Measurements from ENCODE around the gene MGLL.

MGLL gene

DNA sequence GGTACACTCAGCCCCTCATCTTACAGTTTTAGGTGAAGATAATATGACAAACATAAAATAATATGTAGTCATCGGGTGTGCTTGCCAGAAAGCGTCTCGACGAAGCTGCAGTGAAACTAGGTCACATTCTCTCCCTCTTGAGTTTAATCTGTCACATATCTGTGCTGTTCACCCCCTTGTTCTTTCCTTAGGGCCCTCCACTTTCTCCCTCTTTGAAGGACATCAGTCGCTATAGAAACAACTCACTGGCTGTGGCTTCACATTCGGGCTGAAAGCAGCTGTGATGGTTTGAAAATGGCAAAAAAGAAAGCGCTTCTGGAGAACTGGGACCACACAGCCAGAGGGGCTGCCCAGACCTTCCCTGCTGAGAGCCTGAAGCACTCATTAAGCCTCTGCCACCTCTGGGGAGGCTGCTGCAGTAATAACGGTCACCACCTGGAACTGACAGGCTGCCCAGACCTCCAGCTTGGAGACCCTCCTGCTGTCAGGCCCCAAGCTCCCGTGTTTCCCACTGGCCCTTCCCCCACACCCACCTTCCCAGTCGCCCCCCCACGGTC, 99.2 kb downstream of the MGLL start:
- DNase-seq (ENCODE audit: low read depth) = no peak

DNA sequence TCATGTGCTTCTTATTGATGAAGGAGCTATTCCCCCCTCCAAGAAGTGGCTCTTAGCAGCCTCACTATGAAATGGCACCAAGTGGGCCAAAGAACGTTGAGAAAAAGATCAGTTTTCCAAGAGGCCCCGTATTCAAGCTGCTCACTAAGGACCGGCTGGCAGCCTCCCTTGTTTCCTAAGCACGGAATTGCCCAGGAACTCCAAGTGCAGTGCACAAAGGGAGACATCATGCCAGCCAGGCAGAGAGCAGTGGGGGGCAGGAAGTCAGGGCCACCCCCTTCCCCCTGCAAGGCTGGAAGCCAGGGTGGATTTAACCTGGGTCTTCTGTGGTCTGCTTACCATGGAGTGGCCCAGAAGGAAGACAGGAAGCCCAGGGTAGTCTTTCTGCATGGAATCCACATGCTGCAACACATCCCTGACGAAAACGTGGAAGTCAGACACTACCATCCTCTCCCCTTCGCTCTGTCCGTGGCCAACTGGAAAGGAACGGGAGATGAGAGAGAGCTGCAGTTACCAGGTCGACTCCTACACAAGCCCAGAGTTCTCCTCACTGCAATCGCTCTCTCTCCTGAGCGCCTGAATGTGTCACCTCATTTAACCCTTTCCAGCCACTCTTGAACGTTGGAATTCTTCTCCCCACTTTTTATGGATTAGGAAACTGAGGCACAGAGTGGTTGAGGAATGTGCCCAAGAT, 100.1 kb downstream of the MGLL start:
- no peak for DNase-seq (ENCODE audit: low read depth)

DNA sequence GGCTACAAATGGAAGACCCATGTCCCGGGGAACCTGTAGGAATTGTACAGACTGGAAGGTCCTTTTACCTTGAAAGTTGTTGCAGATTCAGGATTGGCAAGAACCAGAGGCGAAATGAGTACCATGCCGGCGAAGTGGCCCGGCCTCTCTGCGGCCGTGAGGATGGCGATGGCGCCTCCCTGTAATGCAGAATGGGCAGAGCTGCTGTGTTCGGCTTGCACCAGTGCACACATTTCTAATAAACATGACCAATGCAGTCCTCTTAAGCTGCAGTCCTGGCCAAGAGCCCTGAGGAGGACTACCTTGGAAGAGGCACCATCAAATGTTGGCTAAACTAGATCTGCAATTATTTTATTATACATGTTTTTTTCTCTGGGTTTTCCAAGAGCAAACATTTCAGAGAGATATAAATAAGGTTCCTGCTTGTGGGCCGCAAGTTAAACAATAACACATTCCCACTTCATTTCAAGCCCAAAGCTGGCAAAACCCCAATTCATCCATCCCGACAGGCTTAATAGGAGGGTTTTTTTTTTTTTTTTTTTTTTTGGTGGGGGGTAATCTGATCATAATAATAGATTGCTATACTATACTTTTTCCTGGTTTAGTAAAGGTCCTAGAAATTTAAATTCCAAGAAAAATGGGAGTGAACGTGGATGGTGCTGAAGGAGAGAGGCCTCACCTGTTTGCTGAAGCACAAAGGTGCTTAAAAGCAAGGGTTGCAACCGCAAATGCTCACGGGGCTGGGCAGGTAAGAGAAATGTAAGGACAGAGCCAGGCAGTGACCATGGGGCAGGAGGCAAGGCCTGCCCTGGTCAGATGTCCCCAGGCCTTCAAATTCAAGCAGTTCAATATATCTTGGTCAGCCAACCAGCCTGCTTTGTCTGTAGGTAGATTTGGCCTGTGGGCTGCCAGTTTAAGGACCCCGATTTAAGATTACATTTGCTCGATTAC, 101.1 kb downstream of the MGLL start:
- DNase-seq (ENCODE audit: low read depth) = no peak

DNA sequence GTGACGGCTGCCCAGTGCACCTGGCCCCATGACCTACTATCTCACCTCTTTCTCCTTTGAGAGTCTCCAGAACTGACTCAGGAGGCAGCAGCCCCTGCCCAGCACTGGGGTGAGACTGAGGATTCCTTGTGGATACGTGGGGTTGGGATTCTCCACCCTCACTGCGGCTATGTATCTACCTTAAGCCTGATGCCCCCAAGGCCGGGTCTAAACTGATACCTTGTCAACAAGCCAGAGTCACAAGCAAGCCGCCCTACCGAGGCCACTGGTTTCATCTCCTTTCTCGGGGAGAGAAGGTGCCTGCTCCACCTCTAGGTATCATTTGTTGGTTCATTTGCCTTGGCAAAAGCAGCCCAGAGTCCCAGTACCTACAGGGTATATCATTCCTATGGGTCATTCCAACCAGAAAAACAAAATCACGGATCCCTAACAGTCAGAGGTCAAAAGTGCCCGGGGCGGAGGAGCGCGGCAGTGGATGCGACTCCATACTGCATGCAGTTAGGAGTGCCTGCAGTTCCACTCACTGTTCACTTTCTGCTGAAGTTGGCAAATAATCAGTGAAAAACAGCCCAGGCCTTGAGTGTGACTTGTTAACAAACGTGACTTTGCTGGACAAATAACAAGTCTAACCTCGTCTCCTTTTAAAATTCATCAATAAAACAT, 102.0 kb downstream of the MGLL start:
- no peak for DNase-seq (ENCODE audit: low read depth)

DNA sequence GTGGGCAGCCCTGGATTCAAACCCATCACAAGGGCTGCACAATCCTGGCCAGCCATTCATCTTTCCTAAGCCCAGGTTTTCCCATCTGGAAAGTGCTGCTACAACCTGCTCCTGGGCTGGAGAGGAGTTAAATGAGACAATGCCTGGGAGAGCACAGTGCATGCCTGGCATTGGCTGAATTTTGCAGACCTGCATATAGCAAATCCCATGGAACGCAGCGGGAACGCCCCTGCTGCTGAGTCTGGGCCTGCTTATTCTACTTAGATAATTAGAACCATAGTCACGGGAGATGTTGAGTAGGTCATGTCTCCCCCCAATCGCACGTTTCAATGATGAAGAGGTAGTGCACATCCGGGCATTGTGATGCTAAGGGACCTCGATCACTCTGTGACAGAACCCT, 102.9 kb downstream of the MGLL start:
- no peak for DNase-seq (ENCODE audit: low read depth)

DNA sequence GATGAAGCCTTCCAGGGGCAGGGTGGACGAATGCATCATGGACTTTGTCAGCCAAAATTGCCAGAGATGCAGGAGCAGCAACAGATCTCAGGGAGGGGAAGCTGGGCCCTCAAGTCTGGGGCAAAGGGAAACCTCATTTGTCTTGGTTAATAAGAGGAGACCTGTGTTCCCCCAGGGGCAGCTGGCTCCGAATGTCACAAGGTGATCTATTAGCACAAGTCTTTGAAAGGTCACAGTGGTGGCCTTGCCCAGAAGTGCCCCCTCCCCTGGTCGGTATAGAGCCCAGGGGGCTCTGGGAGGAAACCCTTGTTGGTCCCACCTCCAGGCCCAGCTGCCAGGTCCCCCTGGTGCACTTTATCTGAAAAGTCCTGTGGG, 103.4 kb downstream of the MGLL start:
- DNase-seq (ENCODE audit: low read depth) = no peak

DNA sequence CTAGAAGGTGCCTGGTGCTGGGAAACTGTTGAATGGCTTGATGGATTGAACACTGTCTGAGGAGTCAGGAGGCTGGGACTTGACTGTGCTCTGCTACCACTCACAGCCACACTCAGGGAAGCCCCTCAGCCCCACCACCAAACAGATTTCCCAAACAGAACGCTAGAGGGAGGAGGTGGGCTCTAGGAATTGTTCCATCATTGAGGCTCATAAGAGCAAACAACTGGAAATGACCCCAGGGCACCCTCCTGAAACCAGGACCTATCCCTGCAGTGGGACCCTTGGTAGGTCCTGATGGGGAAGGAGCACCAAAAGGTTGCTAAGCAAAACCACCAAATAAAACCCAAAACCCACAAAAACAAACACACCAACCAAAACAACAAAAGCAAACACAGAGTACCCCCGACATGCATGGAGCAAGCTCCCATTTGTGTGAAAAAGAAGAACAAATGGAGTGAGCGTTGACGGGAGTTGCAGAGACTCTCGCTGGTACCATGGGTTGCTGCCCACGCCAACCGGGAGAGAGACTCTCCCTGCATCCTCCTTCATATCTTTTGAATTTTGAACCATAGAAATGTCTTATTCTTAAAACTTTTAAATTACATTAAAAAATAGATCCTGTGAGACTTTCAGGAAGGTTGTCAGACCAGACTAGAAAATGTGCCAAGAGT, 103.9 kb downstream of the MGLL start:
- no peak for DNase-seq (ENCODE audit: low read depth)

DNA sequence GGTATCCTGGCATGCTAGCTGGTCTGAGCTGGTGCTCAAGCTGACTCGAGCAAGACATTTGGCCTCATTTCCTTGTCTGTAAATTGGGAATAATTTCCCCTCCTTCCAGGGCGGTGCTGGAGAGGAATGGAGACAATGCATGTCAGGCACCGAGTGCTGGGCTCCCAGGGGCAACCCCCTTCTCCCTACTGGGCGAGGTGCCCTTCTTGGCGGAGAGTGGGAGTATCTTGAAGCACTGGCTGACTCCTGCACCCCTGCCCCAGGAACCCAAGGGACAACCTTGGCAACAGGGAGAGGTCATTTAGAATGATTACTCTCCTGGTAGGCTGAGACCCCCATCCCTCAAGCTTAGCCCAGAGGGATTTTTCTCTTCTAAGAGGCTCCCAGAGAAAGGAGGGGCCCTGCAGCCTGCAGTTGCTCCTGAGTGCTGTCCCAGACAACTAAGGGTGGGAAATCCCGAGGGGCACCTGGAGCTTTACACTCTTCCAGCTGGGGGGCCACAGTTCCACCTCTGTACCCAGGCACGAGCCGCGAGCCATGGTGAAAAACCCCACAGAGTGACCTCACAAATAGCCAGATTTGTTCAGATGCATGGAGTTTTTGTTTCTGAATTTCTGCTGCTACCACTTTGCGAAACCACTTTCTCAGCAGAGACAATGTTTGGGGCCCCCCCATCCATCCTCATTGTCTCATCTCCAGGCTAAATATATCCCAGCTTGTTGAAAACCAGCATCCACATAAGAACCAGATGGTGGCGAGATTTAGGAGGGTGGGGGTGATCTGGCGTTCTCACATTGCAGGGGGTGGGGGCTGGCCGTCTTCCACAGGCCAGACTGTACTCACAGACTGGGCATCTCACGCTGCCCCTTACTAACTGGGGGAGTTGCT, 104.7 kb downstream of the MGLL start:
- no peak for DNase-seq (ENCODE audit: low read depth)

DNA sequence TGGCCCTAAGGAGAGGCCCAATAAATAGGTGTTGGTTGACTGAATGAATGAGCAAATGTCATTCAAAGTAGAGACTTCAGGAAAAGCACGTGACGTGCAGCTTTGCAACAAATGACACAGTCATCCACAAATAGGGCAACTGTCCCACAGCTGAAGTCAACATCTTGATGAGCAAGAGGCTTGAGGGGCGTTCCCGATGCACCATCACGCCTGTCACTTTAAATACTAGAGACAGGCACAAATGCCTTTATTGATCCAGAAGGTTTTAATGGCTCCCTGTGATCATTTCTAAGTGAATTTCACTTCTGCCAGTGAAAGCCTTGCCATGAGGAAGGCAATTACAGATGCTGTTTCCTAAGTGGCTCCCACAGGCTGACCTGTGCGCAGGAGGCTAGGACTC, 105.9 kb downstream of the MGLL start:
- DNase-seq (ENCODE audit: low read depth) = no peak

DNA sequence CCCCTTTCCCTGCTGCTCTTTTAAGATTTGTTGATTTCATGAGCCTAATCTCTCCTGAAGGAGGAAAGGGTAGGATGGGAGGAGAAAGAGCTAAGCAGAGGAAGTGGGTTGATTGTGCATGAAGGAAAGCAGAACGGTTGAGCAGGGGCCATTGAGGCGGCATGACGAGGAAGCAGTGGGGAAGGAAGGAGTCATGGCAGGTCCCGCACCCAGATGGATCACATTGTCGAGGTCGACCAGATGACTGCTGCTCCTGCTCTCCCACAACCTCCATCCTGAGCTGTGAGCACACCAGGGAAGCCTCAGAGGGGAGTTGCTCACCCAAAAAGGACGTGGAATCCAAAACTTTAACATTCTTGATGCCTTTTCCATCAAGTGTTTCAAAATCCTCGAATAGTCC, 106.8 kb downstream of the MGLL start:
- DNase-seq (ENCODE audit: low read depth) = no peak

DNA sequence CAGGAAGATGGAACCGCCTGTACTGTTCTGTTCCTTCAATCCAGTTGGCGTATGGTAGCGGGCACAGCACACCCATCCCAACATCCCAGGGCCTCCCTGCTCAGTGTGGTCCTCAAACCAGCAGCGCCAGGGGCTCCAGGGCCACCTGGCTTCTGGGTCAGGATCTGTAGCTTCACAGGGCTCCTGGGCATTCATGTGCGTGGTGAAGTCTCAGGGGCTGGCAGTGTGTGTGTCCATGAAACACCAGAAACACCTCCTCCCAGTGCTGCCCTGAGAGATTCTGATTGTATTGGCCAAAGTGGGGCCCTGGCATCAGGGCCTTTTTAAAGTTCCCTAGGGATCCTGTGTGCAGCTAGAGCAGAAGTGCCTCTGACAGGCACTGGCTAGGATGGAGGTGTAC, 107.4 kb downstream of the MGLL start:
- no peak for DNase-seq (ENCODE audit: low read depth)

DNA sequence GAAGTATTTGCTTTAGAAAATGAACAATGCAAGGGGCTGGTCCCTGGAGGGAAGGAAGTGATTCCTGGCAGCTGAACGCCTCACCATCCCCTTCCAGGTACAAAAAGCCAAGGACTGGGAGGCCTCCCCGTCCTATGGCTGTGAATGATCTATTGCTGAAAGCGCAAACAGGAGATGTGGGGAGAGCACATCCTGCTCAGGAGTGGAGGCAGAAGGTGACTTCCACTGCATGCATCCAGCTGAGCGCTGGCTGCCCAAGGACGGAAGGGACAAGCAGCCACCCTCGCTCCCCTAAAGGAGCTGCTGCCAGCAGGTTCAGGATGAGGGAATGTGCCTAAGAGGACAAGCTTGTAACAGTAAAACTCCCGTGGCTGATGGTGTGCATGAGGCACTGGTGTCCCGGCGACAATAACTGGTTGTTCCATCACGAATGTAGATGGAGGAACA, 108.2 kb downstream of the MGLL start:
- DNase-seq (ENCODE audit: low read depth) = no peak

DNA sequence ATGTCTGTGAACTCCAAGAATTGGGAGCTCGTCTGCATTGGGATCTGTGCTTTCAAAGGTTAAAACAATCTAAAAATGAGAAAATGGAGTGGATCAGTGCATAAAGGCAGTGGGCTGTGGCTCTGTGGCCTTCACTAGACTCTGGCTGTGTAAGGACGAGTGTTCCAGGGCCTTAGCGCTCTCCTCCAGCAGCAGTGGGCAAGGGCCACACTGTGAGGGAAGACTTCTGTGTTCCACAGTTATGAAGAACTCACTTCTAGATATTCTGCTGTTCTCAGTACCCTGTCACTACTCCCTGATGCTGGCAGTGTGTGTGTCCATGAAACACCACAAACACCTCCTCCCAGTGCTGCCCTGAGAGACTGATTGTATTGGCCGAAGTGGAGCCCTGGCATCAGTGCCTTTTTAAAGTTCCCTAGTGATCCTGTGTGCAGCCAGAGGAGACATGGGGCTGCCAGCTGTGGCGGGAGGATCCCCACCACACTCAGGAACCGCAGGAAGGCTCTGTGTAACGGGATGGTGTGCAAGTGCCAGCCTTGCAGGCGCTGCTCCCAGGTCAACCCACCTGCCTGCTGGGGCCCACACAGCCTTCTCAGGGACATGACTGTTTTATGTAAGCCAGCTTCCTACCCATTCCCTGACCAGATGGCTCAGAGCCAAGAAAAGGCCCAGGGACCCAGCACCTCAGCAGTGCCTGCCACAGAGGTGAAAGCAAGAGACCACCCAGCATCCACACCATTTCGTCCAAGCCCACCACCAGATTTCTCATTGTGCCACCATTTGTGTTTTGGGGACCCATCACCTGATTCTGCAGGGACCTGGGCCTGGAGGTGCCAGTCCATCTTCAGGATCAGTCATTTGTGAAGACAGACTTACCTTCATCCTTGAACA, 109.2 kb downstream of the MGLL start:
- no peak for DNase-seq (ENCODE audit: low read depth)

DNA sequence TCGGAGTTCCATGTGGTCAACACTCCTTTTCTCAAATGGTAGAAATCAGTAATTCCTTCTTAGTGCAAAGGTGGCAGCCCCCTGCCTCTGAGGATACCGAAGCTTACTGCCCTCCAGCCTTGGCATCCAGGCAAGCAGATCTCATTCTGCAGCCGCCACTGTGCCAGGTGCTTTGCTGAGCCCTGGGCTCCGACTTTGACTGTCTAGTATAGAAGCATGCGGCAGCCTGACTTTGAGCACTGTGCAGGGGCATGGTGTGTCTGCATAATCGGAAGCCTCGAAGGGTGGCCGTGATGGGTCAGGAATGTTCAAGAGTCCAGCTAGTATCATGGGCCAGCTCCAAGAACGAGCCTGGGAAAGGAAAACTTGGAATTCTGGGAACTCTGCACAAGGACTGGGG, 109.9 kb downstream of the MGLL start:
- DNase-seq (ENCODE audit: low read depth) = no peak

DNA sequence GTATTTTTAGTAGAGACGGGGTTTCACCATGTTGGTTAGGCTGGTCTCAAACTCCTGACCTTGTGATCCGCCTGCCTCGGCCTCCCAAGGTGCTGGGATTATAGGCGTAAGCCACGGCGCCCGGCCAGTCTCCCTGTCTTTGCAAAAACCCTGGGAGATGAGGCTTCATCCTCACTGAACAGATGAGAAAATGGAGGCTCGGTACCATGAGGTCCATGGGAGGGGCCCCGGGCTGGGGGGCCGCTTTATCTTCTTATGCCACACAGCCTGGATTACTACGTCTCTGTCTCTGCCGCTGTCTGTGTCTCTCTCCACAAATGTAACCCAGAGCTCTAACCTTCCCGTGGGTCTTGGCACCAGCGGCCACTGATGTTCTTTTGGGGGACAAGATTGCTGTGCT, 110.4 kb downstream of the MGLL start:
- DNase-seq (ENCODE audit: low read depth) = no peak

DNA sequence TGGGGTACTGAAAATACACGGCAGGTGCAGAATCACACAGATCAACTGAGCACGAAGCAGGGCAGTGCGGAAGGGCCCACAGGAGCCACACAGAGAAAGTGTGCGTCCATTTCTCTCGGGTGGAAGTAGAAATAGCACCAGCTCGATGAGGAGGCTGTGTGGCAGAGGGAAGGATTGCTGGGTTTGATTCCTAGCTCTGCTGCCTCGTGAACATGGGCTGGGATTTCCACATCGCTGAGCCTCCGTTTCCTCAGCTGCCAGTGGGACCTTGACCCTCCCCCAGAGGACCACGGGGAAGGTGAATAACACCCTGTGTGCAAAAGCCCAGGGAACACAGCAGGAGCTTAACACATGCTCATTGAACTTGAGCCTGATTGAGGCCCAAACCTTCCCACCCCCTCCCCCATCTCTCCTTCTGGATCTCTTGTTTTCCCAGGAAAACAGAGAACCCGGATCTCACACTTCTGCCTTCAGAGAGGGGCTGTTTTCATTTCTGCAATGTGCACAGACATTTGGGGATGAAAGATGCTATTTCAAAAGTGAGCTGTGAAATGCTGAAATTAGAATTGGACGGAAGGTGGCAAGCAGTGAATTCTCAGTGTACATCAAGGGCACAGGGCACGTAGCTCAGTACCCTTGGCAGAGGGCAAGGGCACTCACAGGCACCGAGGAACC, 111.2 kb downstream of the MGLL start:
- DNase-seq (ENCODE audit: low read depth) = no peak

DNA sequence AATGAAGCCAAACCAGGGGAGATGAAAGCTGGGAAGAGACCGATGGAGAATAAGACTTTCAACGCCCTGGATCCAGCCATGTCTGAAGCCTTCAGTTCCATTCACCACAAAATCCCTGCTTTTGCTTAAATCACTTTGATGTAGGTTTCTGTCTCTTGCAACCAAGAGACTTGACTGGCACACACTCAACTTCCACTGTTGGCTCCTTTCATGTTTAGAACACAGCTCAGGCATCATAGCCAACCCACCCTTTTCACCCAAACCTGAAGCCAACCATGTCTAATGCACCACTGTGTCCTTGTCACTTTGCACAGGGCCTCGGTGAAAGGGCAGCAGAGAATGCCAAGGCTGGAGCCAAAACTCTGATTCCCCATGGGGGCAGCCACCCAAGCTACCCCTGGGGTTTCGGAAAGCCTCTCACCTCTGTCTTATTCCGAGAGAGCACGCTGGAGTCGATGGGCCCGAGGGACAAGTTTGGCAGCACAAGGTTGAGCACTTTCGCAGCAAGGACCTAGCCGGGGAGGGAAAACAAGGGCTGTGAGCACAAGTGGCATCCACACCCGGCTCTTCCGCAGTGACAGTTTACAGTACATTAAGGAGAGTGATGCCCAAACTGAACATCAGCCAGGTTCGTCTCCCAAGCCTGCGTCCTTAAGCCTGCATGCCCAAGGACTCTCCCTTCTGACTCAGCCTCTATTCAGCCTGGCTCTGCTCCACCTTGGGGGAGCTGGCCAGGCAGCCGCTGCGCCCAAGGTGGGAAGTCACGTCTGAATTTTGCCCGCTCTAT, 112.0 kb downstream of the MGLL start:
- DNase-seq (ENCODE audit: low read depth) = no peak

DNA sequence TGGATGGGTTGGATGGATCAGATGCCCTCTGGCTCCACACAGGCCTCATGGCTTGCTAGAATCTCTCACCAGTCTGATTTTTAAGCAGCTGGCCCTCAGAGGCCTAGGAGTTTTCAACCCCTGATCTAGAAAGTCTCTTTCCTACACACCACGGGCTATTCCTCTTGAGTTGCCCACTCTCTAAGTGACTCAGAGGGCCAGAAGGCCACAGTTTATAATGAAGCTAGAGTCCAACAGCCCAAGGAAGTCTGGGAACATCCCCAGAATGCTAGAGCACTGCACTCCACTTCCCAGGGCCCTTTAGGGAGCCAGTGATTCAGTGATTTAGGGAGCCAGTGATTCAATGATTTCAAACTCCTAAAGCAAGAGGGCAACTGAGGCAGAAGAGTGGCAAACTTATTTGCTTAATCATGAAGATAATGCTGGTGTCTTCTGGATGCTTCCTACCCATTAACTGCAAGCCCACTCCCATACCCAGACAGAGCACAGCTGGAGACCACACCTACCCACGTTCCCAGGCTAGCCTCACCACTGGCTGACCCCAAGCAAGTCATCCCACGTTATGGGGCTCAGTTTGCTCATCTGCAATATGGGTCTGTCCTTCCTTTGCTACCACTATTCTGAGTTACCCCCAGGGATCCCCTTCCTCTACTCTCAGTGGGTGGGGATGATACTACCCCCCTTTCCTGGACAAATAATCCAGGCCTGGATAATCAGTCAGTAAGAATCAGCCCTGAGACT, 112.8 kb downstream of the MGLL start:
- DNase-seq (ENCODE audit: low read depth) = no peak
